Stimulated activated CD4-positive, alpha-beta T cell treated with anti-CD3 and anti-CD28 coated beads, Interleukin-1b, Interleukin-23, amount 100 ng/mL, for 4 hours (primary cell): ENCODE measurements around the gene NAAA.
"Not testable (repeated sequence)": the region's sequence is repeated elsewhere in the genome, so short reads cannot be mapped to it uniquely, and the experiment has no call there.

Experiments used
- DNase-seq, 2 donors: peaks; one replicate each; pipeline ENCODE4 v3.0.0-alpha.2; 2020; ENCODE audit warnings: low read depth in 2 of 2

The NAAA gene

GRCh38 chr4:75940692-75941253, at the start of gene NAAA:
TSS of gene NAAA (minus strand) at chr4:75941013. CDS start at chr4:75940949, 64 bp downstream.
- peak; percentile 60 to 73 for DNase-seq

DNA sequence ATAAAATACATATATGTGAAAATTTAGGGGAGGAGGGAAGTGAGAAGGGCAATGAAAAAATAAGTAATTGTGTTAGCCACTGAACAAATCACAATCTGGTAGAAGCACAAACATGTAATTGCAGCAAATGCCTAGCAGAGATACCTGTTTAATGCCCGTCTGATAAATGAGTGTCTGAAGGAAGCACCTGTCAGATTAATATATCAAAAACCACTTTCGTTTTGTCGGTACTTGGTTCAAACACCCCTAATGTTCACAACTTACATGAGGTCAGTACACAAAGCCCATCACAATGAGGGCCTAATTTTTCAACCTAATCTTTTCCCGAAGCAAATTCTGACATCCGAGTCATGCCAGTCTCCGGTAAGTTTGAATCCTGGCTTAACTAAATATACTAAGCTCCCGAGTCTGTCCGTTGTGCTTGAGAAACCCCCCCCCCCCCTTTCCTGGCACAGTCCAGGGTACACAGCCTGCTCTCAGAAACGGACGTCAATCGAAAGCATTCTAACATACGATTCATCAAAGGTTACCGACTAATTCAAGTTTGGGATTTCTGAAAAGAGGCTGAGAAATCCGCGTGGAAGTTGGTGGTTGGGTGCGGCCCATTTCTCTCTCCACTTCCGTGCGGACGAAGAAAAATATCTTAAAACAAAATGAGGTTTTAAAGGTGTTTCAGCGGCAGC, 49.2 kb upstream of the NAAA start:
- DNase-seq: no peak

GRCh38 chr4:75985116-75985515, 44.3 kb upstream of the NAAA start:
- no peak for DNase-seq

DNA sequence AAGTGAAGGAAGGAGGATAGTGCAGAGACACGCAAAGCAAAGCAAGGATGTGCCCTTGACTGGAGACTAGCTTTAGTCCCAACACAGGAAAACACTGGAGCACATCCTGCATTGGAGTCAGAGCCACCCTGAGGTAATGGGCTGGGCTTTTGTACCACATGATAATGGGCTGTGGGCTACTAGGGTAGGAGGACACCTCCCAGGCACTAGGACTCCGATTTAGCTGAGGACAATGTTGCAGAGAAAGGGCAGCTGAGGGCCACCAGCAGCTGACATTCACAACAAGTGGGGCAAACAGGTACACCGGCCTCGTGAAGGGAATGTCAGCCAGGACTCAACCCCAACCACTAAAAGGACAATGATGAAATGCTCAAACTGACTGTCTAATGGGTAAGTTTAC, 39.8 kb upstream of the NAAA start:
- no peak for DNase-seq

DNA sequence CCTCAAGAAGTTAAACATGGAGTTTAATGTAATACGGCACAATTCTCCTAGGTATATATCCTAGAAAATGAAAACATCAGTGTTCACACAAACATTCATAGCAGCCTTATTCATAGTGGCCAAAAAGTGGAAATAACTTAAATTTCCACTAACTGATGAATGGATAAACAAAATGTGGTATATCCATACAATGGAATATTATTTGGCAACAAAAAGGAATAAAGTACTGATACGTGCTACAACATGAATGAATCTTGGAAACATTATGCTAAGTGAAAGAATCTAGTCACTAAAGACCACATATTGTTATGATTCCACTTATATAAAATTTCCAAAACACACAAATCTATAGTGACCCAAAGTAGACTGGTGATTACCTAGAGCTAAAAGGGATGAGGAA, 35.4 kb upstream of the NAAA start:
- DNase-seq: no peak

- DNase-seq: no peak
Observed at GRCh38 chr4:75973766-75974165, 33.0 kb upstream of the NAAA start.

DNA sequence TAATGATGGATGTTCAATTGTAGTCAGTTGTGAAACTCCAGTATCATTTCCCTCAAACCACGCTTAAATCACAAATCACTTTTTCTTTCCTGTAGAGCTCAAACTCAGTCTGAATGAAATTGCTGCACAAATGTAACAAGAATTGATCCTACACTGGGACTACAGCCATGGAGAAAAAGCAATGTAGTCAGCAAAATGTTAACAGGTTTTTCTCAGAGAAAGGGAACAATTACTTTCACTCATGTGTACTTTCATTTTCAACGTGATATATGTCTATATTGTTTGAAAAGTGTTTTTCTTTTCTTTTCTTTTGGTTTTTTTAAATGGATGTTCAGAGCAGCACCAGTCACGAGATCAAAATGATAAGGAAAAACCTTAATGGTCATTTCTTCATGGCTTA, 27.3 kb upstream of the NAAA start:
- no peak for DNase-seq

- no peak for DNase-seq
Observed at GRCh38 chr4:75963558-75963957, 22.7 kb upstream of the NAAA start.

DNA sequence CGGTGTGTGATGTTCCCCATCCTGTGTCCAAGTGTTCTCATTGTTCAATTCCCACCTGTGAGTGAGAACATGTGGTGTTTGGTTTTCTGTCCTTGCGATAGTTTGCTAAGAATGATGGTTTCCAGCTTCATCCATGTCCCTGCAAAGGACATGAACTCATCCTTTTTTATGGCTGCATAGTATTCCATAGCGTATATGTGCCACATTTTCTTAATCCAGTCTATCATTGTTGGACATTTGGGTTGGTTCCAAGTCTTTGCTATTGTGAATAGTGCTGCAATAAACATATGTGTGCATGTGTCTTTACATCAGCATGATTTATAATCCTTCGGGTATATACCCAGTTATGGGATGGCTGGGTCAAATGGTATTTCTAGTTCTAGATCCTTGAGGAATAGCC, 21.3 kb upstream of the NAAA start:
- DNase-seq: not testable (repeated sequence)

DNA sequence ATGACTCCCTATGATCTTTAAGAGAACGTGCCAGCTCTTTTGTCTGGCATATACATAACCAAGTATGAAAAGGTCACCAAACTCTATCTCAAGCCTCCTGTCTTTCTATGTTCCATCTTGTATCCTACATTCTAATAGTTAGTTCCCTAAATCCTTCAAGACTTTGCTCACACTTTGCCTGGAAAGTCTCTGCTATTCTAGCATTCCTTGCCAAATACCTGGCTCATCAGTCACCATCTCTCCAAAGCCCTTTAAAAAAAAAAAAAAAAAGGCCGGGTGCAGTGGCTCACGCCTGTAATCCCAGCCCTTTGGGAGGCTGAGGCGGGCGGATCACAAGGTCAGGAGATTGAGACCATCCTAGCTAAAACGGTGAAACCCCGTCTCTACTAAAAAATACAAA, 17.7 kb upstream of the NAAA start:
- not testable (repeated sequence) for DNase-seq

DNA sequence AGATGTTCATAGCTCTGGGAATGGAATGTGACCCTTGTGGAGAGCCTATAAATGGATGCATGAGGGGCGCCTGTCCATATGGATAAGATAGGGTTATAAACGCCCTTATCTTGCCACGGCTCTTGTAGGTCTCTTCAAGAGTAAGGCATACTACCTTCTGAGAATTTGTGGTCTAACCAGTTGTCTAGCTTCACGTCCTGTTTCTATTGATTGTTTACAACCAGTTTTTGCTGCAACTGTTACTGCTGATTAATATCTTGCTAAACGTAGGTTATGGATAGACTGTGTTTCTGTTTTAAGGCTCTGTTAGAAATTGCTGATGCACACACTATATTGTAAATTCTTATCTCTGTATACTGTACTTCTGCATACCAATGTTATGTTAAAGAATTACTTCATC, 14.0 kb upstream of the NAAA start:
- not testable (repeated sequence) for DNase-seq

DNA sequence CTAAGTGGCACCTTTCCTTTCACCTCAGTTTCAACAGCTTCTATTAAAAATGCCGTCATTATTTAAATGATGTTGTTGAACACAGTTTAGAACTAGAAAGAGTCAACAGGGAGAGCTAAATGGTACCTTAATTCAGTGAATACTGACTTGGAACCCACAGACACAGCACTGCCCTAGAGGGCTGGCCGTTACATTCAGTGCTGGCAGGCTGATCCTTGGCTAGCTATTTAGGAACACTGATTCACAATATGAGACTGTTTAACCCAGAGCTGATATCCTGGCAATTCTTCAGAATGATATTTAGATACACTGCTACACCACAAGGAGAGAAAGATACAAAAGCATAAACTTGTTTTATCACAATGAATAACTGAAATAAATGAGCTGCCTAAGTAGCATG, 12.7 kb upstream of the NAAA start:
- no peak for DNase-seq

GRCh38 chr4:75950213-75950815, 9.5 kb upstream of the NAAA start:
- no peak for DNase-seq

DNA sequence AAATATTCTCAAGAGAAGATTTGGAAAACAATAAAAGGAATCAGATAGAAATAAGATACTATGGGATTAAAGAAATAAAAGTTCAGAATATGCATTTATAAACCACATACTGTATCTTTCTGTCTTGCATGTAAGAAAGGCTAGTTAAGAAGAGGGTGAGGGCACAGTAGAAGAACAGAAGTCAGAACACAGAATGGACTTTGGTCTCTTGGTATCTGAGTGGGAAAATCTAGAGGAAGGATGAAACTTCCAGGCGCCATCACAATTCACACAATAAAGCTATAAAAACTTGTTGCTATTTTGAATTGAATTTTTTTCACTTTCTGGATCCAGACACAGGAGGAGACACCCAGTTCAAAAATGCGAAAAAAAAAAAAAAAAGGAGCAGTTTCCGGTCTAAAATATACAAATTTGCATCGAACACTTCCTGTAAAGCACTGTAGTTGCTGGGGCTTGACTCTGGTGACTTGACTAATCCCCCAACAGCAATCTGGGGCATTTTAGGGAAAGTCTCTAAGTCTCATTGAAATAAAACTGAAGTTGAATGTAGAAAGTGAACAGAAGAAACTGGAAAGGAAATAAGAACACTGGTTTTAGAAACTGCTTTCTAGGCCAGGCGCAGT, 8.1 kb upstream of the NAAA start:
- DNase-seq: no peak

- peak; percentile 57 to 73 for DNase-seq
Observed at GRCh38 chr4:75939890-75940691, 722 bp downstream of the NAAA start.

- no peak for DNase-seq
Observed at GRCh38 chr4:75935628-75936027, 5.2 kb downstream of the NAAA start.

DNA sequence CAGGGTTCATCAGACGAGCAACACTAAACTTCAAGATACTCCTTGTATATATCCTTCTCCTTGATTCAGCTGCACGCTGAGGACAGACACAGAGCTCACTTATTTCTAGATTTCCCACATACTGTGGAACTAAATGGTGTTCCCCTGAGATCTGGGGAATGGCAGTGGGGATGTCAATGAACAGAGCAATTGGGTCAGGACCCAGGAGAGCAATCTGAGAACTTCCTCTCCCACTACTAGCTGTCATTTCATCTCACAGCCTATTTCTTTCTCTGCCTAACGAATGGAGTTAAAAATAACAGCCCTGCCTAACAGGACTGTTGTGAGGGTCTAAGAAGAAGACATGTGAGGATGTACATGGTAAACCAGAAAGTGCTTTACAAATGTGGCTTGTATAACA, 10.7 kb downstream of the NAAA start:
- no peak for DNase-seq

DNA sequence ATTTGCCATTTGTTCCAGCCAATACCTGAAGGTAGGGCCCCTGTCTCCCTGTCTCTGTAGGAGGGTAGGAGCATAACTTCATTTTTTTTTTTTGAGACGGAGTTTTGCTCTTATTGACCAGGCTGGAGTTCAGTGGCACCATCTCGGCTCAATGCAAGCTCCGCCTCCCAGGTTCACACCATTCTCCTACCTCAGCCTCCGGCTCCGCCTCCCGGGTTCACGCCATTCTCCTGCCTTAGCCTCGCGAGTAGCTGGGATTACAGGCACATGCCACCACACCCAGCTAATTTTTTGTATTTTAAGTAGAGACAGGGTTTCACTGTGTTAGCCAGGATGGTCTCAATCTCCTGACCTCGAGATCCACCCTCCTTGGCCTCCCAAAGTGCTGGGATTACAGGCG, 15.9 kb downstream of the NAAA start:
- not testable (repeated sequence) for DNase-seq

DNA sequence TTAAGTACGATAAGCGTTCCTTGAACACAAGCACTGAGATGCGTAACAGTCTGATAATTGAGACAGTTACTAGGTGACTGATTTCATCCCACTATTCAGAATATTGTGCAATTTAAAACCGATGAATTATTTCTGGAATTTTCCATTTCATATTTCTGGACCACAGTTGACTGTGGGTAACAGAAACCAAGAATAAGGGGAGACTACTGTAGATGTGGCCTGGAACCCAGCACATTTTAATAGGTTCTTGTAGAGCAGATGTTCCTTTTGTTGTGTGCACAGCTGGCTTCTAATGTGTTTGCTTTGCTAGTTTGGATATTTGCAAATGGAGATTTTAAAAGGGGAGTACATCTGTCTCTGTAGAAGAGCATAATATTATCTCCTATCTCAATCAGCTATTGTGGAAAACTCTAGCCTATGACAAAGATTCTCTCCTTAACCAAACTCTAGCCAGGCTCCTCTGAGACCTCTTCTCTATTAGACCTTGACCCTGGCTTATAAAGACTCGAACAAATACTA, 16.4 kb downstream of the NAAA start:
- no peak for DNase-seq

DNA sequence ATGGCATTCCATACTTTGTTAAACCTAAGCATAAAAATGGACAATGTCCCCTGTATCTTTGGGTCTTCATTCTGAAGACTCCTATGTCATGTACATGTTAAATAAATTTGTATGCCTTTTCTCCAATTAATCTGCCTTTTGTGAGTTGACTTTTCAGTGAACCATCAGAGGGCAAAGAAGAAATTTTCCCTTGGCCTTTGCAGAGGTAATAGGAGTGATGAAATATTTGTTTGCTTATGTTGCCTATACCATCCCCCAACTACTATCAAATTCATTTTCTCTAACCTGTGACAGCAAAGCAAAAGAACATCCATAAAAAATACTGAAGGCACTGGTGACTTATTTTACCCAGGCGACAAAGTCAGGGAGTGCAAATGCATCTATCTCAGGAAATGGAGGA, 18.2 kb downstream of the NAAA start:
- no peak for DNase-seq

GRCh38 chr4:75921910-75922309, 18.9 kb downstream of the NAAA start:
- DNase-seq: no peak

GRCh38 chr4:75920327-75920726, 20.5 kb downstream of the NAAA start:
- DNase-seq: no peak
